ENCODE measurements around the gene DBH. TPM values are rescaled to one million over a fixed set of nuclear protein-coding genes. Genes with fewer than 3 reads are reported as not detected.

The DBH gene
- total RNA-seq, 4 donors from 2014 or later = not detected

- DNase-seq = no peak
- Histone ChIP-seq H3K9me3 (no peaks in the 10 kb centered on the region), H3K27me3 (peaks cover 0 to 76% (median 0%) of the 10 kb centered on the region in 4 donors), H3K27ac (no peak overlapping the region), H3K4me1 (no peaks in the 10 kb centered on the region), H3K36me3 (no peaks in the 10 kb centered on the region), H3K4me3 (no peak overlapping the region)
- WGBS, 2 donors = 78 to 93% methylated on average over 2 to 4 of the region's 8 CpGs
- TF ChIP-seq CTCF (IDR thresholded peaks at IDR 0.05) = no peak
- TF ChIP-seq POLR2A (IDR thresholded peaks at IDR 0.05) = no peak
- intact Hi-C loops (cut with DNase I) = no loop called here
These were observed 2.5 kb downstream of the DBH start for GRCh38 chr9:133638711-133639110.

DNA sequence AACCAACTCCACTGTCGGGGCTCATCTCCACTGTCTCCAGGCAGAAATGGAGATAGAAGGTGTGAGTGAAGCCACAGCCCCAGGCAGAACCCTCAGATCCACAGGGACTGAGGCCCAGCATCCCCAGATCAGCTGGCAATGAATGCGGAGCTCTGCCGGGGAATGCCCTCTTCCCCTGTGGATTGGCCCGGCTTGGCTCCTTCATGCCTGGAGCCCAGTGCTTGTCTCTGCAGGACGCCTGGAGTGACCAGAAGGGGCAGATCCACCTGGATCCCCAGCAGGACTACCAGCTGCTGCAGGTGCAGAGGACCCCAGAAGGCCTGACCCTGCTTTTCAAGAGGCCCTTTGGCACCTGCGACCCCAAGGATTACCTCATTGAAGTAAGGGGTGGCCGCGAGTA is 3.5 kb downstream of the DBH start:
- peaks cover 0 to 68% (median 0%) of the 10 kb centered on the region in 4 donors for H3K27me3 ChIP-seq
- no CpG with 5 or more reads among the region's 8 CpGs for WGBS, 2 donors
- no peak overlapping the region for H3K27ac ChIP-seq
- no peaks in the 10 kb centered on the region for H3K9me3 ChIP-seq
- H3K36me3 ChIP-seq = no peaks in the 10 kb centered on the region
- TF ChIP-seq CTCF (IDR thresholded peaks at IDR 0.05) (no peak), POLR2A (IDR thresholded peaks at IDR 0.05) (no peak)
- no peak overlapping the region for H3K4me3 ChIP-seq
- intact Hi-C loops (cut with DNase I) = no loop called here
- H3K4me1 ChIP-seq = no peaks in the 10 kb centered on the region
- no peak for DNase-seq

DNA sequence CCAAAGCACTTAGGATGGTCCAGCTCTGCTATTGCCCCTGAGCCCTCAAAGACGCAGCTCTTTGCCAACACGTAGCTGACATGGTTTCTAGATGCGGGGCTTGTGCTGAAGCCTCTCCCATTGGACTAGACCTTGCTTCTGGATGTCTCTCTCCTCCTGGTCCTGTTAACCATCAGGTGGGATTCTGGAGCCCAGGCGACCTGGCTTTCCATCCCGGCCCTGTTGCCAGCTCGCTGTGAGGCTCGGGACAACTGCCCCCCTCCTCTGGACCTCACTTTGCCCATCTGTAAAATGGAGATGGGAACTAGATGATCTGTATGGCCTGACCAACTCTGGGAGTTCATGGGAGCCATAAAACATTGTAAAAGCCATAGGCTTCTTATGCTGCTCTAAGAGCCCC is 4.0 kb downstream of the DBH start:
- 83% methylated on average over 1 of the region's 7 CpGs; no CpG with 5 or more reads in 1 of the 2 donors for WGBS, 2 donors
- no peaks in the 10 kb centered on the region for H3K36me3 ChIP-seq

GRCh38 chr9:133640580-133641395 is 4.6 kb downstream of the DBH start:
- Histone ChIP-seq H3K27ac (no peak overlapping the region), H3K4me1 (no peaks in the 10 kb centered on the region), H3K4me3 (no peak overlapping the region), H3K9me3 (no peaks in the 10 kb centered on the region), H3K36me3 (no peaks in the 10 kb centered on the region), H3K27me3 (peaks cover 0 to 57% (median 0%) of the 10 kb centered on the region in 4 donors)
- TF ChIP-seq CTCF (IDR thresholded peaks at IDR 0.05) (no peak), POLR2A (IDR thresholded peaks at IDR 0.05) (no peak)
- no peak for DNase-seq
- WGBS, 2 donors = 60 to 66% methylated on average over 9 to 12 of the region's 13 CpGs
- intact Hi-C loops (cut with DNase I) = no loop called here

More for the DNA sequence above, 4.0 kb downstream of the DBH start:
- peaks cover 0 to 63% (median 0%) of the 10 kb centered on the region in 4 donors for H3K27me3 ChIP-seq
- no peak overlapping the region for H3K27ac ChIP-seq
- DNase-seq = no peak
- intact Hi-C loops (cut with DNase I) = no loop called here
- no peak overlapping the region for H3K4me3 ChIP-seq
- TF ChIP-seq CTCF (IDR thresholded peaks at IDR 0.05) = no peak
- TF ChIP-seq POLR2A (IDR thresholded peaks at IDR 0.05) = no peak
- H3K4me1 ChIP-seq = no peaks in the 10 kb centered on the region
- no peaks in the 10 kb centered on the region for H3K9me3 ChIP-seq

DNA sequence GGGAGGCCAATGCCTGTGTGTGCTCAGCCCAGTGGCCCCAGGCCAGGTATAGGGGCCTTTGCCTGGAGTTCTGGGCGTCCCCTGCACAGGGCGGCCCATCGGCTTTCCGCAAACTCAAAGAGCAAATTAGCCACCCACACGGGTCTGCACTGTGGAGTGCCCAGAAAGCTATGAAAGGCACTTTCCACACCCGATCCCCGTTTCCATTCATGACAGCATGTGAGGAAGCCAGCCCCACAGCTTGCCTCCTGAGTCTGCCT is 5.2 kb downstream of the DBH start:
- intact Hi-C loops (cut with DNase I) = no loop called here
- 74 to 93% methylated on average over 5 to 6 of the region's 7 CpGs for WGBS, 2 donors
- Histone ChIP-seq H3K27ac (no peak overlapping the region), H3K36me3 (no peaks in the 10 kb centered on the region), H3K4me3 (no peak overlapping the region), H3K9me3 (no peaks in the 10 kb centered on the region), H3K27me3 (peaks cover 0 to 52% (median 0%) of the 10 kb centered on the region in 4 donors), H3K4me1 (no peaks in the 10 kb centered on the region)
- DNase-seq = no peak
- TF ChIP-seq POLR2A (IDR thresholded peaks at IDR 0.05) (no peak), CTCF (IDR thresholded peaks at IDR 0.05) (no peak)

Data from esophagus squamous epithelium (tissue), 5 donors.